Measurements from ENCODE around the gene RPRD1A. TPM values are rescaled to one million over a fixed set of nuclear protein-coding genes. Genes with fewer than 3 reads are reported as not detected.

The RPRD1A gene
- total RNA-seq, 1 donor from 2014 or later, result 35.5 TPM

DNA sequence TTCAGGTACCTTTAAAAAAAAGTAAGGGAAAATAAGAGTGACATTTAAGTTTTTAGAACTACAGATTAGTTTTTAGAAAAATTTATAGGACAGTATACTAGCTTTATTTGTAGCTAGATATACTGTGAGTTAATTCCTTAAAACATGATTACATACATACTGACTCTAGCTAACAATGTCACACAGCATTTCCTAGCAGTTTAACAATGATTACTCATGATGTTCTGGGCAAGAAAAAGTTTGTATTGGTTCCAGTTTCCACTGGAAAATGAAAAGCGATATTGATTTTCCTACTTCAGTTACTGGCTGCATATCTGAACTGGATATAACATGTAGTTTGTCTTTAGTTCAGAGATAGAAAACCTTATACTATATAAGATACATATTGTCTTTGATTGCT lies 42.4 kb upstream of the RPRD1A start:
- no peaks in the 10 kb centered on the region for H3K4me1 Mint-ChIP-seq (ENCODE audit: low read depth)
- peaks cover 28% of the 10 kb centered on the region for H3K36me3 Mint-ChIP-seq (ENCODE audit: low read depth)
- TF ChIP-seq, protein P1, sequence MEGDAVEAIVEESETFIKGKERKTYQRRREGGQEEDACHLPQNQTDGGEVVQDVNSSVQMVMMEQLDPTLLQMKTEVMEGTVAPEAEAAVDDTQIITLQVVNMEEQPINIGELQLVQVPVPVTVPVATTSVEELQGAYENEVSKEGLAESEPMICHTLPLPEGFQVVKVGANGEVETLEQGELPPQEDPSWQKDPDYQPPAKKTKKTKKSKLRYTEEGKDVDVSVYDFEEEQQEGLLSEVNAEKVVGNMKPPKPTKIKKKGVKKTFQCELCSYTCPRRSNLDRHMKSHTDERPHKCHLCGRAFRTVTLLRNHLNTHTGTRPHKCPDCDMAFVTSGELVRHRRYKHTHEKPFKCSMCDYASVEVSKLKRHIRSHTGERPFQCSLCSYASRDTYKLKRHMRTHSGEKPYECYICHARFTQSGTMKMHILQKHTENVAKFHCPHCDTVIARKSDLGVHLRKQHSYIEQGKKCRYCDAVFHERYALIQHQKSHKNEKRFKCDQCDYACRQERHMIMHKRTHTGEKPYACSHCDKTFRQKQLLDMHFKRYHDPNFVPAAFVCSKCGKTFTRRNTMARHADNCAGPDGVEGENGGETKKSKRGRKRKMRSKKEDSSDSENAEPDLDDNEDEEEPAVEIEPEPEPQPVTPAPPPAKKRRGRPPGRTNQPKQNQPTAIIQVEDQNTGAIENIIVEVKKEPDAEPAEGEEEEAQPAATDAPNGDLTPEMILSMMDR (IDR thresholded peaks at IDR 0.05), result no peak
- DNase-seq (ENCODE audit: low spot score), result no peak
- H3K9me3 Mint-ChIP-seq (ENCODE audit: low read depth), result peaks cover 2% of the 10 kb centered on the region
- H3K27ac Mint-ChIP-seq (ENCODE audit: unreplicated experiment), result no peak overlapping the region
- H3K27me3 Mint-ChIP-seq (ENCODE audit: low read depth), result no peaks in the 10 kb centered on the region
- H3K4me3 Mint-ChIP-seq (ENCODE audit: unreplicated experiment), result no peak overlapping the region

DNA sequence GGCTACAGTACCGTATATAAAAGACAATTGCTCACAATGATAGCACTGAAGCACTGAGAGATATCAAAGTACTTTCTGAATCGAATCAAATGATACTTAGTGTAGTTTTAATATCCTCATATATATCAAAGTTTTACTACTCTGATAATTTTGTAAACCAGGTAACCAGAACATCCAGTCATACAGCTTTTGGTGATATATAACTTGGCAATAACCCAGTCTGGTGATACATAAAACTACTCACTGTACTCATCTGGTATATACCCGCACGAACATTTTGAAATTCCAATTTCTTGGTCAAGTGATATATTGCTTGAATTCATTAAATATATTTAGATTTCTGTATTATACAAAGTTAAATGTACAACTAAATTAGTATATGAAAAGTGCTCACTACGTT lies 41.2 kb upstream of the RPRD1A start:
- peaks cover 12% of the 10 kb centered on the region for H3K9me3 Mint-ChIP-seq (ENCODE audit: low read depth)
- no peaks in the 10 kb centered on the region for H3K27me3 Mint-ChIP-seq (ENCODE audit: low read depth)
- H3K4me1 Mint-ChIP-seq (ENCODE audit: low read depth), result no peaks in the 10 kb centered on the region
- no peak for DNase-seq (ENCODE audit: low spot score)
- peaks cover 26% of the 10 kb centered on the region for H3K36me3 Mint-ChIP-seq (ENCODE audit: low read depth)
- no peak overlapping the region for H3K27ac Mint-ChIP-seq (ENCODE audit: unreplicated experiment)
- H3K4me3 Mint-ChIP-seq (ENCODE audit: unreplicated experiment), result no peak overlapping the region
- TF ChIP-seq, protein P1 (IDR thresholded peaks at IDR 0.05), result no peak

DNA sequence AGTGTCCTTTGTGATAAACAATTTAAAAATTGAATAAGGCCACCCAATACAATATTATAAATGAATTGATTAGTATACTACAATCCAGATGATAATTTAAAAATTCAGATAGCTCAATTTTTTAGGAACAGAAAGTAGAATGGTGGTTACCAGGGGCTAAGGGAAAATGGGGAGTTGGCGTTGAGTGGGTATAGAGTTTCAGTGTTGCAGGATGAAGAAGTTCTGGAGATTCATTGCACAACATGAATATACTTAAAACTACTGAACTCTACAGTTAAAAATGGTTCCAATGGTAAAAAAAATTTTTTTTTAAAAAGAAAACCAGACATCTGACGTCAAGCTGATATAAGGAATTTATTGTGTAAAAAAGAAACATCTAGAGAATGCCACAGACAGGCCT lies 40.8 kb upstream of the RPRD1A start:
- no peaks in the 10 kb centered on the region for H3K4me1 Mint-ChIP-seq (ENCODE audit: low read depth)
- no peaks in the 10 kb centered on the region for H3K27me3 Mint-ChIP-seq (ENCODE audit: low read depth)
- TF ChIP-seq, protein P1 (IDR thresholded peaks at IDR 0.05), result no peak
- peaks cover 27% of the 10 kb centered on the region for H3K36me3 Mint-ChIP-seq (ENCODE audit: low read depth)
- H3K27ac Mint-ChIP-seq (ENCODE audit: unreplicated experiment), result no peak overlapping the region
- H3K9me3 Mint-ChIP-seq (ENCODE audit: low read depth), result peaks cover 16% of the 10 kb centered on the region
- no peak for DNase-seq (ENCODE audit: low spot score)
- no peak overlapping the region for H3K4me3 Mint-ChIP-seq (ENCODE audit: unreplicated experiment)

DNA sequence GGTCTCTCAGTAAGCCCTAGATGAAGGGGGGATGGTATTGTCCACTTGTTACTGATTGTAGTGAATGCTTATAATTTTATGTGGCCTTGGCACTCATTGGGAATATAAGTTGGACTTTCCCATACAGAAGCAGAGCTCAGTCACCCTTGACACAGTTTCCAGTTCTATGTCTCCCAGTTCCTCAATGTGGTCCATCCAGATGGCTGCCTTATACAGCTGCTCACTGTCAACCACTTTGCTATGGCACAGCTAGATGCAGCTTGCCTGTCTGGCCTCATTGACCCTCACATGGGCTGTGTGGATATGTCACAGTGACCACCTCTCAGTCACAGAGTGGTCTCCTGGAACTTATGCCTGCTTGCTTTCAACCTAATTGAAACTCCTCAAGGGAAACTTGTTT lies 40.1 kb upstream of the RPRD1A start:
- Mint-ChIP-seq H3K27me3 (ENCODE audit: low read depth) (no peaks in the 10 kb centered on the region), H3K4me3 (ENCODE audit: unreplicated experiment) (no peak overlapping the region), H3K4me1 (ENCODE audit: low read depth) (no peaks in the 10 kb centered on the region), H3K27ac (ENCODE audit: unreplicated experiment) (no peak overlapping the region), H3K9me3 (ENCODE audit: low read depth) (peaks cover 22% of the 10 kb centered on the region), H3K36me3 (ENCODE audit: low read depth) (peaks cover 29% of the 10 kb centered on the region)
- no peak for DNase-seq (ENCODE audit: low spot score)
- TF ChIP-seq, protein P1 (IDR thresholded peaks at IDR 0.05), result no peak

DNA sequence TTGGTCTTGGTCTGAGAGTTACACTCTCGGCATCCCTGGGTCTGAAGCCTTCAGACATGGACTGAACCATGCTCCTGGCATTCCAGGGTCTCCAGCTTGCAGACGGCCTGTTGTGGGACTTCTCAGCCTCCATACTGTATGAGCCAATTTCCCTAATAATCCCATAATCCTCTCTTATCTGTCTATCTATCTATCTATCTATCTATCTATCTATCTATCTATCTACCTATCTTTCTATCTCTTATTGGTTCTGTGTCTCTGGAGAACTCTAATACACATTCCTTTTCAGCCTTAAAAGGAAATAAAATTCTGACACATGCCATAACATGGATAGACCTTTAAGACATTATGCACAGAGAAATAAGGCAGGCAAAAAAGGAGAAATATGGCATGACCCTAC lies 37.4 kb upstream of the RPRD1A start:
- DNase-seq (ENCODE audit: low spot score), result no peak
- Mint-ChIP-seq H3K9me3 (ENCODE audit: low read depth) (peaks cover 26% of the 10 kb centered on the region), H3K36me3 (ENCODE audit: low read depth) (peaks cover 16% of the 10 kb centered on the region)

More for the DNA sequence above, 37.4 kb upstream of the RPRD1A start:
- no peak overlapping the region for H3K4me3 Mint-ChIP-seq (ENCODE audit: unreplicated experiment)
- TF ChIP-seq, protein P1 (IDR thresholded peaks at IDR 0.05), result no peak
- peaks cover 2% of the 10 kb centered on the region for H3K27me3 Mint-ChIP-seq (ENCODE audit: low read depth)
- H3K4me1 Mint-ChIP-seq (ENCODE audit: low read depth), result no peaks in the 10 kb centered on the region
- no peak overlapping the region for H3K27ac Mint-ChIP-seq (ENCODE audit: unreplicated experiment)
